Retina (tissue), 1 donor: ENCODE data around the gene MVP.
"Not testable (repeated sequence)": the region's sequence is repeated elsewhere in the genome, so short reads cannot be mapped to it uniquely, and the experiment has no call there.

Experiments used
- DNase-seq: peaks from one replicate; pipeline ENCODE4 v3.0.0-alpha.2; 2016

Gene MVP

DNA sequence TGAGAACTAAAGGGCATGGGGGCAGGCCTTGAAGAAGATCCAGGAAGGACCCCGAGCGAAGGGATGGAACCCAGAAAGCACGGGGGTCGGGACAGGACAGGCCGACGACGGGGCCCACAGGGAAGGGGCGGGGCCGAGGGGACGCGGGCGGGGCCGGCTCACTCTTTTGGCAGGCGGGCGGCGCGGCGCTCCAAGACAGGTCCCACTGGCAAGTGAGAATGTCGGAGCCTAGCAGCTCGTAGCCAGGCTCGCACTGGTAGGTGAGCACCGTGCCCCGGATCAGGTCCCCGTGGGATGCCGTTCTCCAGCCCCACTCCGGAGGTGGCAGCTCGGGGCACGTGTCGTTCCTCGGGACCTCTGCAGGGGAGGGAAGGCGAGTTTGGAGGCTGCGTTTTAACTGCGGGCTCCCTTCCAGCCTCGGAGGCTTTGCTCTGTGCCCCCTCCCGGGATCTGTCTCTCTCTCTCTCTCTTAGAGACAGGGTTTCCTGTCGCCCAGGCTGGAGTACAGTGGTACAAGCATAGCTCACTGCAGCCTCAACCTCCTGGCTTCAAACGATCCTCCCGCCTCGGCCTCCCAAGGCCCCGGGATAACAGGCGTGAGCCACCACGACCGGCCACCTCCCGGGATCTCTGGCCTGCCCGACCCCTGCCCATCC, 56.5 kb downstream of the MVP start:
- peak; percentile 19 for DNase-seq

DNA sequence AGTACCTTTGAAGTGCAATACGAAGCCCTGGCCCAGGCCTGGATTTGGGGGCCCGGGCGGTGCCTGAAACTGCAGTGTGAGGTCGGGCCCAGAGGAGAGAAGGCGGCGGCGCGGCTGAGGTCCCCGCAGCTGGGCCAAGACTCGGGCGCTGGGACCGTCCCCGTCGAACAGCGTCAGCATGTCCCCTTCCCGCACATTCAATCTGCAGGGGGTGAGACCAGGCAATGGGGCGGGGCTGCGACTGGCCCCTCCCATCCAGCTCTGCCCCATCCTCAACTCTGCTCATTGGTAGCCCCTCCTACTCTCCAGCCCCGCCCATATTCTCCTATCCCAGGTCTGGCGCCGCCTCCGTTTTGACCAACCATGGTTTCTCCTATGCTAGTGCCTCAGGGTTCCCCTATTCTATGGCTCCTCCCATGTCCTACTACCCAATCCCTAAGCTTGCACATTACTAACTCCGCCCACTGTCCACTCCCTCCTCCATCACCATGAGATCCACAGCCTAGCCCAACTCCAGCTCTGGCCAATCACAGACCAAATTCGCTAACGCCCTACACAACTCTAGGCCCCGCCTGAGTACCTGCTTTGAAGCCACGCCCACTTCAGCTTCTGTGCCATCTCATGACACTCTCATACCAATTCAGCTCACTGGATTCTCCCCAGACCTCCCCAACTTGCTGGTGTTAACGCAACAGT, 57.2 kb downstream of the MVP start:
- DNase-seq, result peak; percentile 37

DNA sequence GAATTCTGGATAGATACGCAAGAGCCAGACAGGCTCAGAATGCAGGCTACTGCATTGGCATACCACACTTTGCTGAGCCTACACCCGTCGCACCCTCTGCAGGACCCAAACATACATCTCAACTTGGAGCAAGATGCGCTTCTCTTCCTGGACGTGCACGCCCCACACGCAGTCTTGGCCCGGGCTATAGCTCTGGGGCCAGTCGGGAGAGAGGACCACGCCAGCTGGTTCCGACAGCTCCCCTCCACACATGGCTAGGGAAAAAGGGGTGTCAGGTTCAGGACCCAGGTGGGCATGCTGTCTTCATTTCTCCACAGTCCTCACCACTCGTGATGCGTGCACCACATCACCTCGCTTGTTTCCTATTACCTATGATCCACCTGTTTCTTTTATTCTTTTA, 57.9 kb downstream of the MVP start:
- no peak for DNase-seq

DNA sequence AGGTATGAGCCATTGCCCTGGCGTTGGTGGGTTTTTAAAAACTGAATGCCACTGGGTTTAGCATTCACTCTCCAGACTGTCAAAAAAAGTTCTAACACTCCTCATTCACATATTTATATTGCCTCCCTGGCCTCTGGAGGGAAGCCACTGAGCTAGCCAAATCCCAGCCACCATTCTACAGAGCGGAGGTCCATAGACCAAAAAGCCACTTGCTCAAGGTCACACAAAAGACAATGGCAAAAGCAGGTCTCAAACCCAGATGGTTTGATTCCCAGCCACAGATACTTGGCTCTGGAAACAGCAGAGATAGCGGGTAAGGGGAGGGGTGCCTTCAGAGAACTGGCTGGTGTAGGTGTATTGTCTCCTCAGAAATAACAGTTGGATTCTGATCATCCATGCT, 60.8 kb downstream of the MVP start:
- DNase-seq, result no peak

DNA sequence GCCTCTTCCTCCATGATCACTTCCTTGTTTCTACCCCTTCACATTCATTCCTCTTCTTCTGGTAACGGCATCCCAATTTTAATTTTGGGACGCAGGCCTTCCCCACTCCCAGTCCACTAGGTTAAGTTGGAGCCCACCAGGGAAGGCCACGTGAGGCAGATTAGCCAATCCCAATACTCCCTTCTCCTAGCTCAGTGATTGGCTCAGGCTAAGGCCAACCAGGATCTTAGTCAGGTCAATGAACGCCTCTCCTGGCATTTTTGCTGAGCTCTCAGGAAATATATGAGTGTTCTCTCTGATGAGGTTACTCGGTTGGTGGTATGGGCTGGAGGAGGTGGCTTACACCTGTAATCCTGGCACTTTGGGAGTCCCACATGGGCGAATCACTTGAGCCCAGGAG, 63.7 kb downstream of the MVP start:
- DNase-seq, result no peak

DNA sequence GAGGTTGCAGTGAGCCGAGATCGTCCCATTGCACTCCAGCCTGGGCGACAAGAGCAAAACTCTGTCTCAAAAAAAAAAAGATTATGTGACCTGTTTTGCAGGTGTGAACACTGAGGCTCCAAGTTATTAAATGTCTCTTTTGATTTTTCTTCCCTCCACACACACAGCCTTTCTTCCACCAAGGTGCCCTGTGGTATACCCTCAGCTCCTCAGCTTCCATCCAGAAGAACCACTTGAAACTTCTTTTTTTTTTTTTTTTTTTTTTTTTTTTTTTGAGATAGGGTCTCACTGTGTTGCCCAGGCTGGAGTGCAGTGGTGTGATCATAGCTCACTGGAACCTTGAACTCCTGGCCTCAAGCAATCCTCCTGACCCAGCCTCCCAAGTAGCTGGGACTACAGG, 69.1 kb downstream of the MVP start:
- DNase-seq, result not testable (repeated sequence)

DNA sequence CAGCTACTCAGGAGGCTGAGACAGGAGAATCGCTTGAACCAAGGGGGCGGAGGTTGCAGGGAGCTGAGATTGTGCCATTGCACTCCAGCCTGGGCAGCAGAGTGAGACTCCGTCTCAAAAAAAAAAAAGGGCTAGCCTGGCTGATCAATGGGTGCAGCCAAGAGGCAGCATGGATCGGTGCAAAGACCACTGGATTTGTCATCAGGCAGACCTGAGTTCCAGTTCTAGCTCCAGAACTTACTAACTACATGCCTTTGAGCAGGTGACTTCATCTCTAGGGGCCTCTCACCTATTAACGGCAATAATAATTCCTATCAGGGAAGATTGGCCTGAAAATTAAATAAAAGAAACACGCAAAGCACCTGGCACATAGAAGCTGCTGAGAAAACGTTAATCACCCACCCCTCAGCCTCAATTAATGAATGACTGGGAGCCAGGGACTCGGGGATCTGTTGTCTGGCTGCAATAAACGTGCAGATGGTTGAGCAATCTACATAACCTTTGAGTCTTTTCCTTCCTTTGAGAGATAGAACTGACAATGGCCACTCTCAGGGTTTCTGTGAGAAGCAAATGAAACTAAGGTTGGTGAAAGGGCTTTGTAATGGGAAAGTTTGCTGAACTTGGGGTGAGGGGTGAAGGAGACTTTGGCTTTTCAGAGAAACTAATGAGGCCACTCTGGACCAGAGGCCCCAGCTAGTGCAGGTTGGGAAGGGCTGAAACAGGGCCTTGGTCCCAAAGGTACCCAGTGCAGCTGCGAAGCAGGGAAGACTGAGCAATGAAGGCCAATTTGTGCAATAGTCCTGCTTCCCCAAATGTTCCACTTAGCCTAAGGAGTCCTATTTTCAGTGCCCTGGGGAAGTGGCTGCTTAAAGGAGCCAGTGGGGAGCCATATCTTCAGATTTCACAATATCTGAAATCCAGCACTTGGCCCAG, 71.5 kb downstream of the MVP start:
- DNase-seq, result no peak

DNA sequence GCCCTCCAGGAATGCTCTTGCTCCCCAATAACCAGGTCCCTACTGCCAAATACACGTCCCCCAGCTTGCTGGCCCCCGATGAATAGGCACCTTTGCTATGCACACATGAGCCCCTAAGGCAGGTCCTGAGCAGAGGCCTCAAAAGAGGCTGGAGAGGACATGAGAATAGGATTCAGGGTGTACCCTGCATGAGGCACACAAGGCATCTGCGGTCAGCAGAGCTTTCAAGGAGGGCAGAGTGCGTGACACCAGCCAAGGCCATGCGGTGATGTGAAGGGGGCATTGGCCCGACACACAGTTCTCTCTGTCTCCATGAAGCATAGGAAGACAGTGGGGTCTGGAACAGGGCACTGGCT, 72.2 kb downstream of the MVP start:
- DNase-seq, result no peak

DNA sequence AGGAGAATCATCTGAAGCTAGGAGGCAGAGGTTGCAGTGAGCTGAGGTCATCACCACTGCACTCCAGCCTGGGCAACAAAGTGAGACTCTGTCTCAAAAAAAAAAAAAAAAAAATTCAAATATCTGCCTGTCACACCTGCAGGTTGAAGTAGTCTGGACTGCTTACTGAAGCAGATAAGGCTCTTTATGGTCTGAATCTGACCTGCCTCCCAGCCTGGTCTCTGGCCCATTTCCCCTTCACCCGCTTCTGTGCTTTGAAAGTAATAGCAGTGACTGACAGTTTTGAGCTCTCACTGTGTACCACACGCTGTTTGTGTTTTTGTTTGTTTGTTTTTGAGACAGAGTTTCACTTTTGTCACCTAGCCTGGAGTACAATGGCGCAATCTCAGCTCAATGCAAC, 73.3 kb downstream of the MVP start:
- DNase-seq, result no peak

DNA sequence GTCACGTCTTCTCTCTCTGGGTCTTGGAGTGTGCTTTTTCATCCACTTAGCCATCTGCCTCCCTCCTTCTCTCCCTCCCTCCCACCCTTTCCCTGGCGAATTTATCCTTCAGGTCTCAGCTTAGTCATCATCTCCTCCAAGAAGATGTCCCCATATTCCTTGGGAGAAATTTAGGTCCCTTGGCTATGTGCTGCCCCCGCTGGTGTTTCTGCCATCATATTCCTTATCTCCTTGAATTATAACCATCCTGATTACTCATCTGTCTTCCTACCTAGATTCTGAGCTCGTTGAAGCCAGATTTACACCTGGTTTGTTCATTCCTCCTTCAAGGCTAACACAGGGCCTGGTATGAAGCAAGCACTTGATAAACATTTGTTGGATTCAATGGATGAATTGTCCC, 74.1 kb downstream of the MVP start:
- no peak for DNase-seq

DNA sequence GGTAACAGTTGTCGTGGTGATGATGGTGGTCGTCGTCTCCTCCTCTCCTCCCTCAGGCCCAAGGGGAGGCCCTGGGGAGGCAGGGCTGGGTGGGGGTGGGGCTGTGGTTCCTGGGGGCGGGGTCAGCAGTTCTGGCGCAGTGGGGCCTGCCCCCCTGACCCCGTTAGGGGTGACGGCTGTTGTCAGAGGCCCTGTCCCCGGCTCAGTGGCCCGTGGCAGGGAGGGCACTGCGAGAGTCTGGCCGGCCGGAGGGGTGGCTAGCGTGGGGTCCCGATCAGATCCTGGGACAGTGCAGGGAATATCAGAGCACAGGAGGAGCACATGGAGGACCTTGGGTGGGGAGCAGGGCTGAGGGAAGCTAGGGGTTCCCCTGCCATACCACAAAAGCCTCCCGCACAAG, 76.6 kb downstream of the MVP start:
- DNase-seq, result no peak

DNA sequence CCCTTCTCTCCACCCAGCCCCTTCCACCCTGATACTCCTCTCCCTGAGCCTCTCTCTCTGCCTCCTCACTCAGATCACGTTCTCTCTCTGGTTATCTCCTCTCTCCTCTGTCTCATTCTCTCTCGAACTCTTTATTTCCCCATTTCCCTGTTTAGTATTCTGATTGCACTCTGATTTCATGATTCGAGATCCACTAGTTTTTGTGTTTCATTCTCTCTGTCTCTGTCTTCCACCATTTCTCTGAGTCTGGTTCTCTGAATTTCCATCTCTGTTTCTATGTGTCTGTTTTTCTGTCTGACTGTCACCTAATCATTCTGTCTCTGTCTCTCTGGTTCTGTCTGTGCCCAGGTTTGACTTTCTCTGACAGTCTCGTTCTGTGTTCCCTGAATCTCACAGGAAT, 77.1 kb downstream of the MVP start:
- no peak for DNase-seq
